DMS79 (cell line): ENCODE data around the gene PPP2R1B.

Experiments
- DNase-seq: peaks from one replicate; lab custom pipeline; 2025; lab: John Stamatoyannopoulos, UW

The PPP2R1B gene

GRCh38 chr11:111748035-111748804 lies 18.0 kb downstream of the PPP2R1B start:
- no peak for DNase-seq

- no peak for DNase-seq
Measured at GRCh38 chr11:111745719-111746504, 20.3 kb downstream of the PPP2R1B start.

- DNase-seq, result no peak
Measured at GRCh38 chr11:111743700-111744099, 22.5 kb downstream of the PPP2R1B start.

- no peak for DNase-seq
Measured at GRCh38 chr11:111741751-111742150, 24.4 kb downstream of the PPP2R1B start.

GRCh38 chr11:111739299-111739698 lies 26.9 kb downstream of the PPP2R1B start:
- no peak for DNase-seq

- no peak for DNase-seq
Measured at GRCh38 chr11:111737444-111738210, 28.6 kb downstream of the PPP2R1B start.

- no peak for DNase-seq
Measured at GRCh38 chr11:111736621-111737443, 29.4 kb downstream of the PPP2R1B start.

GRCh38 chr11:111736181-111736590 lies 30.0 kb downstream of the PPP2R1B start:
- DNase-seq, result no peak

- DNase-seq, result peak; percentile 86
Measured at GRCh38 chr11:111735262-111736116, 30.7 kb downstream of the PPP2R1B start.

- DNase-seq, result no peak
Measured at GRCh38 chr11:111734954-111735261, 31.3 kb downstream of the PPP2R1B start.

- DNase-seq, result no peak
Measured at GRCh38 chr11:111734101-111734953, 31.9 kb downstream of the PPP2R1B start.

GRCh38 chr11:111733611-111734088 lies 32.5 kb downstream of the PPP2R1B start:
- no peak for DNase-seq

GRCh38 chr11:111733016-111733415 lies 33.2 kb downstream of the PPP2R1B start:
- DNase-seq, result no peak

- no peak for DNase-seq
Measured at GRCh38 chr11:111731821-111732220, 34.4 kb downstream of the PPP2R1B start.

- peak; percentile 6 for DNase-seq
Measured at GRCh38 chr11:111730871-111731591, 35.2 kb downstream of the PPP2R1B start.

GRCh38 chr11:111729831-111730311 lies 36.3 kb downstream of the PPP2R1B start:
- no peak for DNase-seq

GRCh38 chr11:111729071-111729830 lies 36.9 kb downstream of the PPP2R1B start:
- no peak for DNase-seq

GRCh38 chr11:111727431-111727830 lies 38.8 kb downstream of the PPP2R1B start:
- DNase-seq, result no peak
